Stimulated activated CD8-positive, alpha-beta memory T cell treated with anti-CD3 and anti-CD28 coated beads, Interleukin-4, amount 100 ng/mL, for 4 hours (primary cell): ENCODE results near the gene NECTIN3.

Experiments used
- DNase-seq, 2 donors: peaks; one replicate each; pipeline ENCODE4 v3.0.0-alpha.2; 2020; ENCODE audit warnings: low read depth in 2 of 2, low spot score in 1 of 2

The NECTIN3 gene

DNA sequence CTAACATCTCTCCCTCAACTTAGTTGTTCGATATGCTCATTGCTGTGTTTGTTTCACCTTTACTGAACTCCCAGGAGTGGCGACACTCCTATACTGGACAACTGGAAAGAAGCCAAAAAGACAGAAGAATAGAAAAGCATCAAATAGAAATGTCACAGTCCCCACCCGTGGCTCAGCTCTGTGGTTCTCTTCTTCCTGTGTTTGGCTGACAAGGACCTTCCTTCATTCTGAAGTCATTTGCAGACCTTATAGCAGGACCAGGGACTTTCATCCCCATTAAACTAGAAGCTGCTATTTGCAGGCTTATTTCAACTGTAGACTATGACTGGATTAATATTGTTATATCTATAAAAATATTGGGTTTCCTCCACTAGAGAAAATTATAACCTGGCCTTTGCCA is 125.9 kb downstream of the NECTIN3 start:
- DNase-seq: no peak

- no peak for DNase-seq
Observed at GRCh38 chr3:111200027-111200426, 128.4 kb downstream of the NECTIN3 start.

DNA sequence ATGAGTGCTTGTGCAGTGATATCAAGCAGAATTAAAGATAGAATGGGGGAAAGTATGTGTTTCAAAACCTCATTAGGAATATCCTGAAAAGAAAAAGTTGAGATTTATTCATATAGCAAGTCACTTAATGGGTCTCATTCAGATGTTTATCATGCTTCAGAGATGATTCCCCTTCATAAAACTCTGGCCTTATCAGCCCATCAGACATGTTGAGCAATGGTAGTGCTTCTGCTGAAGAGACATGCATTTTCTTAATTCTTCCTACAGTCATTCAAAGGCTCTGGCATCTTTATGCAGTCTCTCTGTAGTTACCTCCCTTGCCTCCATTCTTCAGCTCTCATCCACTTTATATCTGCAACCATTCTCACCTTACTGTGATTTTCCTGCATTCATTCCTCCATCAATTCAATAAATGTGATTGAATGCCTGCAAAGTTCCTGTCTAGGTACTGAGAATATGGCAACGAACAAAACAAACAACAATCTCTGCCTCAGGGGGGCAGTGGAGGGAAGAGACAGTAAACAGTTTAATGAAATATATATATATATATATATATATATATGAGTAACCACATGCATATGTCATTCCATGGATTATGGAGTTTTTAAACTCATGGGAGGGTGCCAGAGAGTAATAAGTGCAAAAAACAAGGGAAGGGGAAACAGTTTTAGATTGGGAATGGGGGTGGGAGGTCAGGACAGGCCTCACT is 138.5 kb downstream of the NECTIN3 start:
- DNase-seq: no peak

DNA sequence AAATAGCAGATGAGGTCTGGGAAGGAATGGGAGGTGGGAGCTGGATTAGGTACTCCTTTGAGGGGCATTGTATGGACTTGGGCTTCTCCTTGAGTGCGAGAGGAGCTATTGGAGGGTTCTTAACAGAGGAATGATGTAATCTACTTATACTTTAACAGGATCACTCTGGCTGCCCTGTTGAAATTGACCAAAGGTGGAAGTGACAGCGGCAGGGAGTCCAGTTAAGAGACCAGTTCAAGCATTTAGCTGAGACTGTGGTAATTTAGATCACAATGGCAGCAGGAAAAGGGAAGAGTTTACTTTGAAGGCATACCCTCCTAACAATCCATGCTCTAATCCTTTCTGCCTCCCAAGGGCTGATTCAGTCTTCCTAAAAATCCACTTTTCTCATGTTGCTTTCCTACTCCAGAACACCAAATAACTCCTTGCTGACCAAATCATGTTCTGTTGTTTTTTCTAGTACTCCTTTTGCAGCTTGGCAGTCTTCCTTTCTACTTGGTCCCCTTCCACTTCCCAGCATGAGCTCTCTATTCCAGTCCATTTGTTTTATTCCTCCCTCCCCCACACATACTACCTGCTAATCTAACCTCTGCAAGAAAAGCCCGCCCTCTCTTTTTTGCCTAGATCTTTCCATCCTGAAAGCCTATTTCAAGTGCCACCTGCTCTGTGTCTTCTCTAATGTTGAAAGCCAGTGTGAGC is 139.4 kb downstream of the NECTIN3 start:
- no peak for DNase-seq

DNA sequence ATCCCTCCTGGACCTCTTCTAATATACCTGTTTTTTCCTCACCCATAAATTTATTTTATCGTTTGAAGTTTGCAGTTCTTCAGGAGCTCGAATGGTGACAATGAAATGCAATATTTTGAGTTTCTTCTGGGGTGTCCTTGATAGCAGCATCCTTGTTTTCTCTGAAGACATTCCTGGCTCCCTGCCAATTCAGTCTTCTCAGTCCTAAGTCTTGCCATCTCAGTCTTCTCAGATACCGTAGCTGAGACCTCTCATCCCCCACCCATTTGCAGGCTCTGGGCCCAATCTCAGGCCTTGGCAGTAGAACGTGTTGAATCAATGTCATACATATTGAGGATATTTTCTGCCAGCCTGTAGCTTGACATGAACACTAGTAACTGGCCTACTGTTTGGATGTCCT is 140.9 kb downstream of the NECTIN3 start:
- no peak for DNase-seq

DNA sequence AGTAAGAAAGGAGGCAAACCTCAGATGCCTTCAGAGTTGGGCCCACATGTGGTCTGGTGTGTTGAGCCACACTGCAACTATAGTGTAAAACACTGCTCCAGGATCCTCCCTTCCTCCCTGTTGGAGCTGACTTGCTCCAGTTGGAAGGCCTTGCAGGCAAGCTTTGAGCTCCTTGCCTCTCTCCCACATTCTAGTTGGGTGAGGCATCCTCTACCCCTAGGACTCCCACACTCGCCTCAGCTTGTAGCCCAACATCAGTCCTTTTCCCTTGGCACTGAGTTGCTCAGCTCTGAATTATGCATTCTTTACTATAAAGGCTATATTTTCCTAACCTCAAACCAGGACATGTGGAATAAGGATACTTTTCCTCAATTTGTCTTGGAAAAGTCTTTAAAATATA is 143.9 kb downstream of the NECTIN3 start:
- no peak for DNase-seq

GRCh38 chr3:111218615-111219014 is 147.0 kb downstream of the NECTIN3 start:
- no peak for DNase-seq

DNA sequence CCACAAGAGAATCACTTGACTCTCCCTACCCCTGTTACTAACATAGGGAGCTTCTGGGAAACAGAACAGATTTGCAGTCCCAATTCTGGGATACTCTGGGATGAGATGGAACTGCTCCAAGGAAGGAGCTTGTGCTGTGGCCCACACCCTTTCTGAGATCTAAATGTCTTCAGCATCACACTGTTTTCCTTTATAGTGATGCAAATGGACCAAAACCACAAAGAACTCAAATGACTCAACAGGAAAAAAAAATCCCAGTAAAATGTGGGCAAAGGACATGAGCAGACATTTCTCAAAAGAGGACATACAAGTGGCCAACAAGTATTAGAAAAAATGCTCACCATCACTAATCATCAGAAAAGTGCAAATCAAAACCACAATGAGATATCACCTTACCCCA is 155.6 kb downstream of the NECTIN3 start:
- no peak for DNase-seq

GRCh38 chr3:111229301-111229700 is 157.7 kb downstream of the NECTIN3 start:
- DNase-seq: no peak

DNA sequence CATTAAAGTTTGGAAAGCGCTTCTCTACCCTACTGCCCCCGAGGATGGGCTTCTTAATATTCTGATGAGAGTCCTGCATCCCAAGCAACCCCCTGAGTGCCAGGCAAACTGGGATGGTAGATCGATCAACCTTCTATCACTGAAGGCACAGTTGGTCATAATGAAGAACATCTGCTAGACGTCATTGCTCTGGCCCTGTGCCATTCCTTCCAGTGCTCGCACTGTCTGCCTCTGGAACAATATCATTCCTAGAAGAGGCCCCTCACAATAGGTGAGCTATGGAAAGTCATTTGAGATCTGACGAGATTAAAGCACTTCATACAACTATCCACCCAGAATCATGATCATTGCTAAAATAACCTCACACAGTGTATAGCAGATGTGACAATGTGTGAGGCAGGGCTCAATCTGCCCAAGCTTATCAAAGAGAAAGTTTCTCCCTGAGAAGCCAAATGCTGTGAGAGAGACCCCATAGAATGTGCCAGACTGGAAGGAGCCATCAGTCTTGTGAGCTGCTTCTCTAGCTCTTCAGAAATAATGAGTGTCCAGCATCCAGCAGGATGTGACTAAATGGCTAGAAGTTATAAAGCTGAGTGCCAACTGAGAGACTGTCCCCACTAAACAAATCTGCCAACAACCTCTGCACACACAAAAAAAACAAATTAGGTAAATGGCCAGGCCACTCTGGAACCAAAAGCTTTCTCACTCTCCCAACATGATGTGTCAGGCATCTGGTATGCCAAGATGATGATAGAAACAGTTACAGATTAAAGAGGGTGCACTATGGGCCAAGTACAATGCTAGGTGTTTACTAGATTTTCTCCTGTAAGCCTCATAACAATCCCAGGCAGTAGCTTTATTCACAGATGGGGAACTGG is 165.5 kb downstream of the NECTIN3 start:
- DNase-seq: no peak

- DNase-seq: no peak
Observed at GRCh38 chr3:111237946-111238345, 166.3 kb downstream of the NECTIN3 start.

DNA sequence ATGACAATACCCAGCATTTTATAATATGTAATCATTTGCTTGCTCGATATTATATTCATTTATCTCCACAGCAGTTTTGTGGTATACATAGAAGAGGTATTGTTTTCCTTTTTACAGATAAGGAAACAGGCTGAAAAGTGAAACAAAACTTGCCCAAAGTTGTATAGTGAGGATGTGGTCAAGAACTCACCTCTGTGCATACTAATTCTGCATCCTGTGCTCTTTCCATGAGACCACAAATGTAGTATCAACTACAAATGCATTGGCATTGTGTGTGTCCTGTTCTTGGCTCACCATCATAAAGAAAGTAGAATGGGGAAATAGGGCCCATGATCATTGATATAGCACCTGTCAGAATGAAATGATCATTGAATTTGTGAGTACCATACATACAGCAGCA is 167.3 kb downstream of the NECTIN3 start:
- no peak for DNase-seq

DNA sequence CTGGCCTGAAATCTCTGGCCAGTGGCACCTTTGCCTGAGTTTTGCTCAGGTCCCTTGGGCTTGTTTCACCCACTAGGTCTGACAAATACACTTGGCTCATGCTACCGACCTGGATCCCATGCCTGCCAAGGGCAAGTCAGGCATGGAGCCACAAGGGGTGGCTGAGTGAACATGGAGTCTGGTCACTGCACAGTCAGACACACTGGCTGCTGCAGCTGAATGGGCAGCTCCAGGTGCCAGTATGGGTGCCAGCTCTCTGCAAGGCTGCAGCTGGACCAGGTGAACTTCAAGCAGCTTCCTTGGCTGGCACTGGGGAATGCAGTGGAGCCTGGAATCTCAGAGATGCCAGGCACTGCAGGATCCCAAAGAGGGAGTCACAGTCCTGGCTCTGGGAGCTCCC is 170.3 kb downstream of the NECTIN3 start:
- DNase-seq: no peak
